Measurements from ENCODE around the gene DDAH2.

DNA sequence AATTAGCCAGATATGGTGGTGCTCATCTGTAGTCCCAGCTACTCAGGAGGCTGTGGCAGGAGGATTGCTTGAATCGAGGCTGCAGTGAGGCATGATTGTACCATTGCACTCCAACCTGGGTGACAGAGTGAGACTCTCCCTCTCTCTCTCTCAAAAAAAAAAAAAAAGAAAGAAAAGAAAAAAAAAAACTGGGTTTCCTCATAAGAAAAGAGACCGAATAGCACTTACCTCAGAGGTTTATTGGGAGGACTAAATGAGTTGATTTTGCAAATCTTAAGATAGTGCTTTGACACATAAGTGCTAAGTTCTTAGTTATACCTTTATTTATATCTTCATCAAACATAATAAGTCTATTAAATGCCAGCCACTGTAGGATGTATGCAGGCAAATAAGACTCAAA, 41.8 kb upstream of the DDAH2 start:
- TF ChIP-seq CTCF (IDR thresholded peaks at IDR 0.05) (no peak), POLR2A (IDR thresholded peaks at IDR 0.05) (no peak)
